Endometrial microvascular endothelial cells (primary cell): ENCODE measurements around the gene GNG4. TPM values are rescaled to one million over a fixed set of nuclear protein-coding genes. Genes with fewer than 3 reads are reported as not detected.
"Not testable (repeated sequence)": the region's sequence is repeated elsewhere in the genome, so short reads cannot be mapped to it uniquely, and the experiment has no call there.

ENCODE experiments used
- in situ Hi-C: cut with HindIII; loops from 2 replicates; pipeline ENCODE4 v1.10.0; 2017; ENCODE audit warnings: low sequenced_read_pairs, low pct_unique_long_range_greater_than_20kb; ENCODE audit errors: inconsistent ontology term
- total RNA-seq: library from RNA; depleted of rRNA; stranded (reverse); fragments of >200 nt; gene quantifications from one replicate; pipeline ENCODE4 v1.2.3, GENCODE V29; 2015; ENCODE audit errors: inconsistent ontology term

GNG4 gene
- total RNA-seq, 1 donor from 2014 or later = not detected

GRCh38 chr1:235597867-235598553 lies 51.6 kb downstream of the GNG4 start:
- in situ Hi-C loops = no loop called here

GRCh38 chr1:235595079-235595478 lies 54.5 kb downstream of the GNG4 start:
- in situ Hi-C loops = no loop called here

GRCh38 chr1:235594281-235594895 lies 55.2 kb downstream of the GNG4 start:
- in situ Hi-C loops = not testable (repeated sequence)

GRCh38 chr1:235588916-235589515 lies 60.6 kb downstream of the GNG4 start:
- in situ Hi-C loops = no loop called here

GRCh38 chr1:235588156-235588555 lies 61.4 kb downstream of the GNG4 start:
- in situ Hi-C loops = no loop called here

- in situ Hi-C loops = no loop called here
Measured at GRCh38 chr1:235586992-235587391, 62.6 kb downstream of the GNG4 start.

- in situ Hi-C loops = no loop called here
Measured at GRCh38 chr1:235586413-235586812, 63.2 kb downstream of the GNG4 start.

GRCh38 chr1:235584973-235585372 lies 64.6 kb downstream of the GNG4 start:
- in situ Hi-C loops = no loop called here

GRCh38 chr1:235583511-235584001 lies 66.0 kb downstream of the GNG4 start:
- in situ Hi-C loops = no loop called here

GRCh38 chr1:235582130-235582529 lies 67.5 kb downstream of the GNG4 start:
- in situ Hi-C loops = no loop called here

- in situ Hi-C loops = no loop called here
Measured at GRCh38 chr1:235579891-235580290, 69.7 kb downstream of the GNG4 start.

- in situ Hi-C loops = no loop called here
Measured at GRCh38 chr1:235575597-235575996, 74.0 kb downstream of the GNG4 start.

- in situ Hi-C loops = no loop called here
Measured at GRCh38 chr1:235573880-235574279, 75.7 kb downstream of the GNG4 start.

- in situ Hi-C loops = not testable (repeated sequence)
Measured at GRCh38 chr1:235572971-235573370, 76.6 kb downstream of the GNG4 start.

GRCh38 chr1:235571482-235571881 lies 78.1 kb downstream of the GNG4 start:
- in situ Hi-C loops = no loop called here

GRCh38 chr1:235567812-235568503 lies 81.6 kb downstream of the GNG4 start:
- in situ Hi-C loops = no loop called here

- in situ Hi-C loops = no loop called here
Measured at GRCh38 chr1:235566084-235566483, 83.5 kb downstream of the GNG4 start.

- in situ Hi-C loops = no loop called here
Measured at GRCh38 chr1:235563513-235564061, 86.0 kb downstream of the GNG4 start.

GRCh38 chr1:235562589-235562988 lies 87.0 kb downstream of the GNG4 start:
- in situ Hi-C loops = no loop called here
